ENCODE measurements around the gene KRTAP10-2. TPM values are rescaled to one million over a fixed set of nuclear protein-coding genes. Genes with fewer than 3 reads are reported as not detected.

The KRTAP10-2 gene
- total RNA-seq, 1 experiment from 2014 or later = not detected

DNA sequence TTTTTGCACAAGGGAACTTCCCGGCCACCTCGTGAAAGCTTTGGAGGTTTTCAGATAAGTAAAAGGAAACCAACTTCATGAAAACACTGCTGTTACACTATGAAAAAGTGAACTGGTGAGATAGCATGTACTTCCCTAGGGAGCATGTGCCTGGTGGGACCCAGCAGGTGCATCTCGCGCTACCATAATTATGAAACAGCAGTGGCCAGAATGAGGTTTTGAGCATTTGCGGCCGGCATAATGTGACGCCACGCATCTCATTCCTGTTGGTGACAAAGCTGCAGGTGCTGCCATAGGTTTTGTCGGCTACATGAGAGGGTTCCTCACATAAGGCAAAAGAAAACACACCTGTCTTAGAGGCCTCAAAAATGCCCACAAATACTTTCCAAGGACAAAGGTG, 5.6 kb upstream of the KRTAP10-2 start:
- Histone ChIP-seq H3K27ac (ENCODE audit: low read depth, low read length) (no peak overlapping the region), H3K9me3 (ENCODE audit: control insufficient read depth in 1 of 2, insufficient read depth in 1 of 2, low read depth in 1 of 2, low read length in 2 of 2) (no peaks in the 10 kb centered on the region), H3K4me2 (ENCODE audit: low read length) (no peak overlapping the region), H3K79me2 (ENCODE audit: insufficient read depth, low read length) (no peaks in the 10 kb centered on the region), H3K9me2 (ENCODE audit: insufficient read depth) (no peaks in the 10 kb centered on the region), H3K9ac (ENCODE audit: low read length) (no peak overlapping the region), H4K20me1 (ENCODE audit: insufficient read depth) (no peaks in the 10 kb centered on the region), H3K27me3 (ENCODE audit: insufficient read depth, low read length) (no peaks in the 10 kb centered on the region; the same call in 1 of the 2 replicates), H3K4me1 (ENCODE audit: control insufficient read depth in 1 of 2, insufficient read depth in 2 of 2, low read length in 2 of 2) (no peaks in the 10 kb centered on the region), H3K4me3 (replicated peaks in 1 of 2; ENCODE audit: low read depth in 1 of 2, low read length in 2 of 2) (no peak overlapping the region), H2AFZ (ENCODE audit: low read depth, low read length, poor library complexity, severe bottlenecking) (no peak overlapping the region), H3K36me3 (ENCODE audit: control insufficient read depth in 1 of 2, insufficient read depth in 2 of 2, low read length in 2 of 2) (no peaks in the 10 kb centered on the region)
- DNase-seq (ENCODE audit: low read depth, low spot score) (no peak), ATAC-seq (no peak)
- ChIA-PET RAD21 (ENCODE audit: low non-redundant PET in 1 of 2, low total read pairs in 2 of 2, uncharacterized antibody in 2 of 2, unreplicated experiment in 2 of 2) (no interaction called here), CTCF (no interaction called here), POLR2A (no interaction called here)
- BruUV-seq (replicated peaks) = no TSS peak
- TF ChIP-seq EGR1 (IDR thresholded peaks at IDR 0.05; ENCODE audit: low read depth) (no peak), CEBPB (IDR thresholded peaks at IDR 0.05; ENCODE audit: low read depth) (no peak), ZNF274 (IDR thresholded peaks at IDR 0.05; ENCODE audit: low read depth, low read length) (no peak), YY1 (IDR thresholded peaks at IDR 0.05; ENCODE audit: extremely low read depth, insufficient replicate concordance, low read depth, low read length) (no peak), RAD21 (IDR thresholded peaks at IDR 0.05; ENCODE audit: low read depth) (no peak), ZFX (IDR thresholded peaks at IDR 0.05) (no peak), EZH2 (IDR thresholded peaks at IDR 0.05) (no peak), CBX3 (IDR thresholded peaks at IDR 0.05; ENCODE audit: low read depth) (no peak), EZH2phosphoT487 (IDR thresholded peaks at IDR 0.05; ENCODE audit: borderline replicate concordance) (no peak), POLR2AphosphoS5 (IDR thresholded peaks at IDR 0.05; ENCODE audit: low read depth, low read length) (no peak)
- TF ChIP-seq, protein P1, sequence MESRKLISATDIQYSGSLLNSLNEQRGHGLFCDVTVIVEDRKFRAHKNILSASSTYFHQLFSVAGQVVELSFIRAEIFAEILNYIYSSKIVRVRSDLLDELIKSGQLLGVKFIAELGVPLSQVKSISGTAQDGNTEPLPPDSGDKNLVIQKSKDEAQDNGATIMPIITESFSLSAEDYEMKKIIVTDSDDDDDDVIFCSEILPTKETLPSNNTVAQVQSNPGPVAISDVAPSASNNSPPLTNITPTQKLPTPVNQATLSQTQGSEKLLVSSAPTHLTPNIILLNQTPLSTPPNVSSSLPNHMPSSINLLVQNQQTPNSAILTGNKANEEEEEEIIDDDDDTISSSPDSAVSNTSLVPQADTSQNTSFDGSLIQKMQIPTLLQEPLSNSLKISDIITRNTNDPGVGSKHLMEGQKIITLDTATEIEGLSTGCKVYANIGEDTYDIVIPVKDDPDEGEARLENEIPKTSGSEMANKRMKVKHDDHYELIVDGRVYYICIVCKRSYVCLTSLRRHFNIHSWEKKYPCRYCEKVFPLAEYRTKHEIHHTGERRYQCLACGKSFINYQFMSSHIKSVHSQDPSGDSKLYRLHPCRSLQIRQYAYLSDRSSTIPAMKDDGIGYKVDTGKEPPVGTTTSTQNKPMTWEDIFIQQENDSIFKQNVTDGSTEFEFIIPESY (IDR thresholded peaks at IDR 0.05; ENCODE audit: extremely low read depth, insufficient replicate concordance, low read length) = no peak
- TF ChIP-seq, protein P2, sequence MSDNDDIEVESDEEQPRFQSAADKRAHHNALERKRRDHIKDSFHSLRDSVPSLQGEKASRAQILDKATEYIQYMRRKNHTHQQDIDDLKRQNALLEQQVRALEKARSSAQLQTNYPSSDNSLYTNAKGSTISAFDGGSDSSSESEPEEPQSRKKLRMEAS (IDR thresholded peaks at IDR 0.05) = no peak
- TF ChIP-seq, protein P3, sequence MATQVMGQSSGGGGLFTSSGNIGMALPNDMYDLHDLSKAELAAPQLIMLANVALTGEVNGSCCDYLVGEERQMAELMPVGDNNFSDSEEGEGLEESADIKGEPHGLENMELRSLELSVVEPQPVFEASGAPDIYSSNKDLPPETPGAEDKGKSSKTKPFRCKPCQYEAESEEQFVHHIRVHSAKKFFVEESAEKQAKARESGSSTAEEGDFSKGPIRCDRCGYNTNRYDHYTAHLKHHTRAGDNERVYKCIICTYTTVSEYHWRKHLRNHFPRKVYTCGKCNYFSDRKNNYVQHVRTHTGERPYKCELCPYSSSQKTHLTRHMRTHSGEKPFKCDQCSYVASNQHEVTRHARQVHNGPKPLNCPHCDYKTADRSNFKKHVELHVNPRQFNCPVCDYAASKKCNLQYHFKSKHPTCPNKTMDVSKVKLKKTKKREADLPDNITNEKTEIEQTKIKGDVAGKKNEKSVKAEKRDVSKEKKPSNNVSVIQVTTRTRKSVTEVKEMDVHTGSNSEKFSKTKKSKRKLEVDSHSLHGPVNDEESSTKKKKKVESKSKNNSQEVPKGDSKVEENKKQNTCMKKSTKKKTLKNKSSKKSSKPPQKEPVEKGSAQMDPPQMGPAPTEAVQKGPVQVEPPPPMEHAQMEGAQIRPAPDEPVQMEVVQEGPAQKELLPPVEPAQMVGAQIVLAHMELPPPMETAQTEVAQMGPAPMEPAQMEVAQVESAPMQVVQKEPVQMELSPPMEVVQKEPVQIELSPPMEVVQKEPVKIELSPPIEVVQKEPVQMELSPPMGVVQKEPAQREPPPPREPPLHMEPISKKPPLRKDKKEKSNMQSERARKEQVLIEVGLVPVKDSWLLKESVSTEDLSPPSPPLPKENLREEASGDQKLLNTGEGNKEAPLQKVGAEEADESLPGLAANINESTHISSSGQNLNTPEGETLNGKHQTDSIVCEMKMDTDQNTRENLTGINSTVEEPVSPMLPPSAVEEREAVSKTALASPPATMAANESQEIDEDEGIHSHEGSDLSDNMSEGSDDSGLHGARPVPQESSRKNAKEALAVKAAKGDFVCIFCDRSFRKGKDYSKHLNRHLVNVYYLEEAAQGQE (IDR thresholded peaks at IDR 0.05; ENCODE audit: low read depth) = no peak
- intact Hi-C loops (cut with micrococcal nuclease) = no loop called here

All from HCT116 (cell line).